Activated naive CD4-positive, alpha-beta T cell treated with anti-CD3 and anti-CD28 coated beads for 36 hours (primary cell): Measurements from ENCODE around the gene PDCD1LG2. TPM values are rescaled to one million over a fixed set of nuclear protein-coding genes. Genes with fewer than 3 reads are reported as not detected.

Experiments
- CTCF ChIA-PET: fragments of 350-600 bp; sonication (Branson Sonifier 250); formaldehyde crosslinking; loops from one replicate; lab custom pipeline; 2021; ENCODE audit warnings: antibody characterized with exemption; lab: Charles Lee
- DNase-seq: peaks from one replicate; pipeline ENCODE4 v3.0.0-alpha.2; 2020
- H3K27ac Mint-ChIP-seq: one replicate; pipeline ENCODE4 v1.8.0; 2021; ENCODE audit warnings: mild to moderate bottlenecking, mixed read lengths
- H3K27me3 Mint-ChIP-seq: one replicate; pipeline ENCODE4 v1.8.0; 2021; ENCODE audit warnings: low read depth, mixed read lengths
- H3K36me3 Mint-ChIP-seq: one replicate; pipeline ENCODE4 v1.8.0; 2021; ENCODE audit warnings: low read depth, mixed read lengths
- H3K4me1 Mint-ChIP-seq: one replicate; pipeline ENCODE4 v1.8.0; 2021; ENCODE audit warnings: low read depth, mixed read lengths
- H3K4me3 Mint-ChIP-seq: one replicate; pipeline ENCODE4 v1.8.0; 2021; ENCODE audit warnings: mild to moderate bottlenecking, moderate library complexity, mixed read lengths
- H3K9me3 Mint-ChIP-seq: one replicate; pipeline ENCODE4 v1.8.0; 2021; ENCODE audit warnings: mixed read lengths
- intact Hi-C: fragments of 100-400 bp; cut with micrococcal nuclease; formaldehyde crosslinking; loops from one replicate; pipeline ENCODE4 v1.15.1; 2023
- total RNA-seq, 2 experiments: library from RNA; stranded (reverse); gene quantifications; one replicate each; pipeline ENCODE4 v1.2.3, GENCODE V29; 2021

The PDCD1LG2 gene
- total RNA-seq, 2 experiments from 2014 or later: 0.10 TPM; not detected in 1

- CTCF ChIA-PET: no interaction called here
- Mint-ChIP-seq H3K4me3 (no peak overlapping the region), H3K27ac (no peak overlapping the region), H3K36me3 (no peaks in the 10 kb centered on the region), H3K9me3 (no peaks in the 10 kb centered on the region), H3K4me1 (peaks cover 30% of the 10 kb centered on the region), H3K27me3 (no peaks in the 10 kb centered on the region)
- intact Hi-C loops: no loop called here
- DNase-seq: no peak
These were observed 6.3 kb downstream of the PDCD1LG2 start for GRCh38 chr9:5516453-5517220.

- Mint-ChIP-seq H3K4me1 (peaks cover 23% of the 10 kb centered on the region), H3K4me3 (no peak overlapping the region), H3K36me3 (no peaks in the 10 kb centered on the region), H3K27me3 (no peaks in the 10 kb centered on the region), H3K27ac (peak overlapping the region; percentile 27), H3K9me3 (no peaks in the 10 kb centered on the region)
- intact Hi-C loops: loop anchor here (1.0 kb wide), 3 partner anchors 8 to 69 kb away; partner anchors contain the start of gene PDCD1LG2
- CTCF ChIA-PET: interaction anchor here (0.6 to 1.2 kb wide), 9 partner anchors 12 to 1199 kb away, joined by 3 to 5 read pairs (median 3); no protein-coding TSS in a partner anchor
- no peak for DNase-seq
These were observed 8.0 kb downstream of the PDCD1LG2 start for GRCh38 chr9:5518171-5518936.

DNA sequence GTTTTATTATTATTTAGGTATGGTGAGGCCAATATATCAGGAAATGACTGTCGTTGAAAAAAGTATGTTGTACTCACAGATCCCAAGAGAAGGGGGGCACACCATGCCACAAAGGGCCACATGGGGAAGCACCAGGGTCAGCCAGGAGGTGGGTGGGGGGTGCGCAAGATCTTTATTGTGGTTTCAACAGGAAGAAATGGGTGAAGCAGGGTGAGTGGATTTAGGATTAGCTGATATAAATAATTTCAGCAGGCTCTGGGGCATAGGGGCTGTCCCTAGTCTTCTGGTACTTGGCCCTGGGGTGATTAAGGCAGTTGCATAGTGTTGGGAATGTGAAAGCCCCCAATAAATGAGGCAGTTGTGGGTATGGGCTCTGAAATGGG lies 8.6 kb downstream of the PDCD1LG2 start:
- DNase-seq: peak; percentile 67
- H3K27ac Mint-ChIP-seq: peak overlapping the region; percentile 27
- H3K9me3 Mint-ChIP-seq: no peaks in the 10 kb centered on the region
- H3K4me1 Mint-ChIP-seq: peaks cover 23% of the 10 kb centered on the region
- CTCF ChIA-PET: interaction anchor here (0.9 to 1.2 kb wide), 4 partner anchors 14 to 70 kb away, joined by 3 to 4 read pairs (median 3); no protein-coding TSS in a partner anchor
- H3K4me3 Mint-ChIP-seq: no peak overlapping the region
- intact Hi-C loops: loop anchor here (1.0 kb wide), 3 partner anchors 9 to 68 kb away; partner anchors contain the start of gene PDCD1LG2
- H3K36me3 Mint-ChIP-seq: no peaks in the 10 kb centered on the region
- H3K27me3 Mint-ChIP-seq: no peaks in the 10 kb centered on the region

GRCh38 chr9:5524090-5524489 lies 13.8 kb downstream of the PDCD1LG2 start:
- intact Hi-C loops: no loop called here
- no peak for DNase-seq
- H3K4me1 Mint-ChIP-seq: peaks cover 7% of the 10 kb centered on the region
- H3K27me3 Mint-ChIP-seq: no peaks in the 10 kb centered on the region
- no peak overlapping the region for H3K27ac Mint-ChIP-seq
- no peak overlapping the region for H3K4me3 Mint-ChIP-seq
- CTCF ChIA-PET: interaction anchor here (0.7 kb wide), 1 partner anchor 63 kb away, joined by 3 read pairs; no protein-coding TSS in a partner anchor
- H3K9me3 Mint-ChIP-seq: no peaks in the 10 kb centered on the region
- H3K36me3 Mint-ChIP-seq: no peaks in the 10 kb centered on the region

GRCh38 chr9:5529683-5530221 lies 19.4 kb downstream of the PDCD1LG2 start:
- Mint-ChIP-seq H3K27ac (no peak overlapping the region), H3K27me3 (no peaks in the 10 kb centered on the region), H3K36me3 (no peaks in the 10 kb centered on the region), H3K4me3 (no peak overlapping the region), H3K9me3 (no peaks in the 10 kb centered on the region), H3K4me1 (peaks cover 32% of the 10 kb centered on the region)
- CTCF ChIA-PET: interaction anchor here (0.7 to 1.3 kb wide), 2 partner anchors 12 to 19 kb away, joined by 3 to 5 read pairs; partner anchors contain the start of gene PDCD1LG2
- no peak for DNase-seq
- intact Hi-C loops: no loop called here

- DNase-seq: no peak
- no peaks in the 10 kb centered on the region for H3K9me3 Mint-ChIP-seq
- H3K4me1 Mint-ChIP-seq: peaks cover 32% of the 10 kb centered on the region
- intact Hi-C loops: no loop called here
- no peak overlapping the region for H3K4me3 Mint-ChIP-seq
- no peaks in the 10 kb centered on the region for H3K36me3 Mint-ChIP-seq
- CTCF ChIA-PET: interaction anchor here (0.7 to 1.3 kb wide), 3 partner anchors 9 to 58 kb away, joined by 3 to 5 read pairs (median 3); no protein-coding TSS in a partner anchor
- H3K27me3 Mint-ChIP-seq: no peaks in the 10 kb centered on the region
- no peak overlapping the region for H3K27ac Mint-ChIP-seq
These were observed 21.0 kb downstream of the PDCD1LG2 start for GRCh38 chr9:5531101-5531882.

DNA sequence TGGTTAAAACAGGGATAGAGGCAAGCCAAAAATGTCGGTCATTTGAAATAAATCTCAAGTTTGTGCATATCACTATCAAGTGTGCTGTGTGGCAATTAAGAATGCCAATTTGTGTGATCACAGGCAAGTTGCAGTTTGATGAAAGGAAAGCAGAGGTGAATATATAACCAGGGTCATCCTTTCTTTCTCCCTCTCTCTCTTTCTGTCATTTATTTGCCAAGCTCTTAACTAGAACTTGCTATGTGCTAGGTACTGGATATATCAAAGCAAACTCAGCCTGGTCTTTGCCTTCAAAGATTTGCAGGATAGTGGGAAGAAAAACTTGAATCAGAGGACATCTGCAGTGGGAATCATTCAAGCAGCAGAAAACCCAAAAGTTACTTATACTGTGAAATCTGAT lies 22.0 kb downstream of the PDCD1LG2 start:
- H3K4me3 Mint-ChIP-seq: no peak overlapping the region
- intact Hi-C loops: no loop called here
- H3K9me3 Mint-ChIP-seq: no peaks in the 10 kb centered on the region
- no peak overlapping the region for H3K27ac Mint-ChIP-seq
- CTCF ChIA-PET: no interaction called here
- no peaks in the 10 kb centered on the region for H3K27me3 Mint-ChIP-seq
- no peak for DNase-seq
- H3K36me3 Mint-ChIP-seq: no peaks in the 10 kb centered on the region
- peaks cover 32% of the 10 kb centered on the region for H3K4me1 Mint-ChIP-seq

DNA sequence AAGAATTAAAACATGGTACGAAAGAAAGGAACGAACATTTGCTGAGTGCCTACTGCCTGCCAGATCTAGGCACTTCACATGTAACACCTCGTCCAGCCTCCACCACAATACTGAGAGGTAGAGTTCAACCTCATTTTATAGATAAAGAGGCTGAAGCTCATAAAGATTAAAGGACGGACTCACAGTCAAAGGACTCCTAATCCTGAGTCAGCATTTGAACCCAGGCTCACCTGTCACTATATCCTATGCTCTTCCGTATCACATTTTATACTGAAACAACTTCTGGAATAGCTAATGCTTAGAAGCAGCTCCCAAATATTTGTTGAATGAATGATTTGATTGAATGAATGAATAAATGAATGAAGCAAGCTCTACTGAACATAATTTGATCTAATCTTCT lies 22.5 kb downstream of the PDCD1LG2 start:
- intact Hi-C loops: no loop called here
- H3K9me3 Mint-ChIP-seq: no peaks in the 10 kb centered on the region
- H3K4me3 Mint-ChIP-seq: no peak overlapping the region
- DNase-seq: no peak
- H3K36me3 Mint-ChIP-seq: no peaks in the 10 kb centered on the region
- no peaks in the 10 kb centered on the region for H3K27me3 Mint-ChIP-seq
- H3K4me1 Mint-ChIP-seq: peaks cover 32% of the 10 kb centered on the region
- H3K27ac Mint-ChIP-seq: no peak overlapping the region
- CTCF ChIA-PET: no interaction called here

GRCh38 chr9:5536684-5537083 lies 26.4 kb downstream of the PDCD1LG2 start:
- Mint-ChIP-seq H3K36me3 (no peaks in the 10 kb centered on the region), H3K4me1 (peaks cover 11% of the 10 kb centered on the region), H3K27me3 (no peaks in the 10 kb centered on the region), H3K9me3 (no peaks in the 10 kb centered on the region), H3K27ac (no peak overlapping the region), H3K4me3 (no peak overlapping the region)
- no peak for DNase-seq
- CTCF ChIA-PET: interaction anchor here (0.9 kb wide), 1 partner anchor 12 kb away, joined by 3 read pairs; no protein-coding TSS in a partner anchor
- intact Hi-C loops: no loop called here

DNA sequence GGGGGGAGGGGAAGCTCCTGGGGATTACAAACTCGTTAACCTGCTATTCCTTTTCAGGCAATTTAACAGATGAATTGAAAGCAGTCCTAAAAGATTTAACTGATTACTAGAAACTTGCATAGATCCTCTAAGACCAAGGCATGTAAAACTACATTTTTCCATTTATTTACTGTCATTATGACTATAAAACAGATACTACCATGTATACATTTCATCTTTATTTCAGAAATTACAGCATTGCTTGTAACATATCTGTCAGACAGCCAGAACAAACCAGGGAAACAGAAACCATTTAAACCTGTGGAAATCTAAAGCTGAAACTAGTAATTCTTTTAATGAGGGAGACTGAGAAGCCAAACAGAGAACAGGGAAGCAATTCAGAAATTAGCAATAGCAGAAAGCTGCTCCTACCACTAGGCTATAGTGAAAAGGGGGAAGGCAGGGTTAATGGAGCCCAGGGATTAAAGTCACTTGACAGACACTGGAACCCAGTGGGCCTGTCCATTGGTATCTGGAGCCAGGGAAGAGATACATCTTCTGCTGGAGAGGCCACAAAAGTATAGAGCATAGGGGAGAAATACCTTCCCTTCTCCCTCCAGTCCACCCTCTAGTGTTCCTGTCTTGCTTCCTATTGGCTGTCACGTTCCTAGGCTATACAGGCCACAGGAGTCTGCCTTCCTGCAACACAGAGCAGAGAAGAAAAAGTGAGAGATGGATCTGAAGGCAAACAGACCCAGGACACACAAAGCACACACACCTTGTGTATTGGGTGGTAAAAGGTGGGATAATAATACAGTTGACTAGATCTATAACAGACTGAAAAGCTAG lies 33.8 kb downstream of the PDCD1LG2 start:
- no peaks in the 10 kb centered on the region for H3K36me3 Mint-ChIP-seq
- intact Hi-C loops: loop anchor here (1.0 kb wide), 1 partner anchor 19 kb away; no protein-coding TSS in a partner anchor
- CTCF ChIA-PET: interaction anchor here (1.1 kb wide), 1 partner anchor 43 kb away, joined by 3 read pairs; no protein-coding TSS in a partner anchor
- DNase-seq: no peak
- H3K4me1 Mint-ChIP-seq: peaks cover 12% of the 10 kb centered on the region
- H3K4me3 Mint-ChIP-seq: no peak overlapping the region
- no peaks in the 10 kb centered on the region for H3K9me3 Mint-ChIP-seq
- no peaks in the 10 kb centered on the region for H3K27me3 Mint-ChIP-seq
- no peak overlapping the region for H3K27ac Mint-ChIP-seq
